SK-N-SH treated with all-trans-retinoic acid at 6 μM for 48 hours (cell line): Measurements from ENCODE around the gene NKX6-2.
"Not testable (repeated sequence)": the region's sequence is repeated elsewhere in the genome, so short reads cannot be mapped to it uniquely, and the experiment has no call there.

ENCODE experiments used
- ATAC-seq: fragments of 200-7000 bp; cut with Tn5 transposase; 3 replicates; pipeline ENCODE4 v1.9.1; 2020; ENCODE audit warnings: mild to moderate bottlenecking, moderate library complexity
- ARNTL ChIP-seq: fragments of 450-650 bp; formaldehyde crosslinking; IDR thresholded peaks from 2 replicates; pipeline ENCODE4 v1.5.0; 2020; ENCODE audit warnings: low read depth, mild to moderate bottlenecking, moderate library complexity, borderline replicate concordance
- BACH2 ChIP-seq: fragments of 250-450 bp; sonication (Bioruptor Pico); IDR thresholded peaks from 2 replicates; pipeline ENCODE4 v1.9.0; 2021; ENCODE audit warnings: mild to moderate bottlenecking, borderline replicate concordance
- CREB5 ChIP-seq: fragments of 250-450 bp; sonication (Bioruptor Pico); IDR thresholded peaks from 2 replicates; pipeline ENCODE4 v1.5.1; 2020; ENCODE audit warnings: low read depth, mild to moderate bottlenecking, moderate library complexity
- CSDC2 ChIP-seq: fragments of 250-450 bp; sonication (Bioruptor Pico); IDR thresholded peaks from 2 replicates; pipeline ENCODE4 v1.5.0; 2020; ENCODE audit warnings: mild to moderate bottlenecking, moderate library complexity
- ESRRG ChIP-seq: fragments of 250-450 bp; sonication (Bioruptor Pico); IDR thresholded peaks from 2 replicates; pipeline ENCODE4 v1.6.1; 2021; ENCODE audit warnings: mild to moderate bottlenecking
- GLIS3 ChIP-seq: fragments of 250-450 bp; sonication (Bioruptor Pico); IDR thresholded peaks from 2 replicates; pipeline ENCODE4 v1.5.0; 2020; ENCODE audit warnings: mild to moderate bottlenecking, moderate library complexity
- ISL1 ChIP-seq: fragments of 250-450 bp; sonication (Bioruptor Pico); IDR thresholded peaks from 2 replicates; pipeline ENCODE4 v2.1.2; 2022; ENCODE audit warnings: mild to moderate bottlenecking, moderate library complexity
- OSR1 ChIP-seq: fragments of 250-450 bp; sonication (Bioruptor Pico); IDR thresholded peaks from 2 replicates; pipeline ENCODE4 v1.8.0; 2022; ENCODE audit warnings: moderate library complexity, mild to moderate bottlenecking, inconsistent platforms
- PATZ1 ChIP-seq: fragments of 250-450 bp; sonication (Bioruptor Pico); IDR thresholded peaks from 2 replicates; pipeline ENCODE4 v1.8.0; 2020; ENCODE audit warnings: mild to moderate bottlenecking, moderate library complexity, borderline replicate concordance
- POU6F1 ChIP-seq: fragments of 250-450 bp; sonication (Bioruptor Pico); IDR thresholded peaks from 2 replicates; pipeline ENCODE4 v1.8.0; 2021; ENCODE audit warnings: low read depth, mild to moderate bottlenecking, moderate library complexity, borderline replicate concordance
- PPARA ChIP-seq: fragments of 250-450 bp; sonication (Bioruptor Pico); IDR thresholded peaks from 2 replicates; pipeline ENCODE4 v1.5.0; 2020; ENCODE audit warnings: mild to moderate bottlenecking, borderline replicate concordance
- RARB ChIP-seq: fragments of 250-450 bp; sonication (Bioruptor Pico); IDR thresholded peaks from 2 replicates; pipeline ENCODE4 v1.8.0; 2021; ENCODE audit warnings: mild to moderate bottlenecking, moderate library complexity
- SNAI2 ChIP-seq: fragments of 250-450 bp; sonication (Bioruptor Pico); IDR thresholded peaks from 2 replicates; pipeline ENCODE4 v1.5.0; 2020; ENCODE audit warnings: mild to moderate bottlenecking, moderate library complexity
- TCF4 ChIP-seq: fragments of 250-450 bp; sonication (Bioruptor Pico); IDR thresholded peaks from 2 replicates; pipeline ENCODE4 v1.8.0; 2021; ENCODE audit warnings: mild to moderate bottlenecking, moderate library complexity, borderline replicate concordance
- TOX ChIP-seq: fragments of 250-450 bp; sonication (Bioruptor Pico); IDR thresholded peaks from 2 replicates; pipeline ENCODE4 v1.8.0; 2021; ENCODE audit warnings: mild to moderate bottlenecking, moderate library complexity, borderline replicate concordance
- ZC3H10 ChIP-seq: fragments of 250-450 bp; sonication (Bioruptor Pico); IDR thresholded peaks from 2 replicates; pipeline ENCODE4 v1.5.1; 2021; ENCODE audit warnings: mild to moderate bottlenecking, moderate library complexity
- ZFP3 ChIP-seq: fragments of 250-450 bp; sonication (Bioruptor Pico); IDR thresholded peaks from 2 replicates; pipeline ENCODE4 v1.5.0; 2020; ENCODE audit warnings: mild to moderate bottlenecking, moderate library complexity
- ZFP30 ChIP-seq: fragments of 450-650 bp; formaldehyde crosslinking; IDR thresholded peaks from 2 replicates; pipeline ENCODE4 v1.5.0; 2022; ENCODE audit warnings: mild to moderate bottlenecking, moderate library complexity
- ZNF565 ChIP-seq: fragments of 450-650 bp; formaldehyde crosslinking; conservative IDR thresholded peaks from 2 replicates; pipeline ENCODE4 v1.5.0; 2020; ENCODE audit warnings: low read depth, mild to moderate bottlenecking, moderate library complexity
- ZNF70 ChIP-seq: fragments of 450-650 bp; formaldehyde crosslinking; IDR thresholded peaks from 2 replicates; pipeline ENCODE4 v1.5.0; 2020; ENCODE audit warnings: mild to moderate bottlenecking, moderate library complexity
- ZNF8 ChIP-seq: fragments of 450-650 bp; formaldehyde crosslinking; IDR thresholded peaks from 2 replicates; pipeline ENCODE4 v1.5.0; 2020; ENCODE audit warnings: mild to moderate bottlenecking, moderate library complexity

The NKX6-2 gene

GRCh38 chr10:132798876-132799275, 12.9 kb upstream of the NKX6-2 start:
- no peak for TF ChIP-seq ESRRG (CRISPR knock-in tag)
- TF ChIP-seq ZC3H10 (CRISPR knock-in tag) = no peak
- TF ChIP-seq BACH2 = no peak
- no peak for TF ChIP-seq PATZ1
- no peak for TF ChIP-seq GLIS3 (CRISPR knock-in tag)
- no peak for TF ChIP-seq POU6F1
- TF ChIP-seq ZNF565 = no peak
- TF ChIP-seq ZNF70 (CRISPR knock-in tag) = no peak
- no peak for TF ChIP-seq CREB5 (CRISPR knock-in tag)
- TF ChIP-seq CSDC2 = no peak
- TF ChIP-seq TOX = no peak

GRCh38 chr10:132798403-132798802, 12.5 kb upstream of the NKX6-2 start:
- TF ChIP-seq CREB5 (CRISPR knock-in tag) (no peak), POU6F1 (no peak), ZNF565 (no peak), ESRRG (CRISPR knock-in tag) (no peak)
- no peak for ATAC-seq

More at GRCh38 chr10:132798876-132799275, 12.9 kb upstream of the NKX6-2 start:
- ATAC-seq = no peak

GRCh38 chr10:132797986-132798385, 12.0 kb upstream of the NKX6-2 start:
- ATAC-seq = not testable (repeated sequence)

GRCh38 chr10:132796846-132797245, 10.9 kb upstream of the NKX6-2 start:
- TF ChIP-seq GLIS3 (CRISPR knock-in tag) = no peak
- no peak for TF ChIP-seq TCF4
- TF ChIP-seq ARNTL = no peak
- no peak for TF ChIP-seq TOX
- TF ChIP-seq ZNF565 = no peak
- no peak for TF ChIP-seq ZNF8 (CRISPR knock-in tag)
- no peak for TF ChIP-seq RARB (CRISPR knock-in tag)
- TF ChIP-seq OSR1 (CRISPR knock-in tag) = no peak
- no peak for TF ChIP-seq CSDC2
- TF ChIP-seq ZFP3 = no peak
- TF ChIP-seq ZNF70 (CRISPR knock-in tag) = no peak
- TF ChIP-seq BACH2 = no peak
- TF ChIP-seq PPARA = no peak
- TF ChIP-seq ZFP30 = no peak
- no peak for TF ChIP-seq PATZ1
- TF ChIP-seq POU6F1 = no peak
- TF ChIP-seq SNAI2 (CRISPR knock-in tag) = no peak
- no peak for TF ChIP-seq ISL1 (CRISPR knock-in tag)
- no peak for TF ChIP-seq ESRRG (CRISPR knock-in tag)
- TF ChIP-seq CREB5 (CRISPR knock-in tag) = no peak
- no peak for ATAC-seq
